ENCODE data around the gene INPP5A. TPM values are rescaled to one million over a fixed set of nuclear protein-coding genes. Genes with fewer than 3 reads are reported as not detected.

The INPP5A gene
- total and polyA plus RNA-seq, 9 of the 15 experiments (the other 6 are each of a cell fraction or from before 2014, with no cell fraction given) = 0.66 to 11.6 (median 7.7) TPM

GRCh38 chr10:132826524-132827422 lies 289.2 kb downstream of the INPP5A start (continued):
- TF ChIP-seq GMEB1 (CRISPR knock-in tag; IDR thresholded peaks at IDR 0.05) (no peak), CTCF (IDR thresholded peaks at IDR 0.05 in 2 of 3, conservative IDR thresholded peaks at IDR 0.05 in 1 of 3; ENCODE audit: insufficient read depth in 2 of 3, low read depth in 1 of 3, low read length in 3 of 3) (no peak), USF2 (CRISPR knock-in tag; IDR thresholded peaks at IDR 0.05) (no peak), SIN3A (IDR thresholded peaks at IDR 0.05; ENCODE audit: borderline replicate concordance in 2 of 2, control insufficient read depth in 1 of 2, low read depth in 2 of 2, low read length in 2 of 2) (no peak), EP300 (IDR thresholded peaks at IDR 0.05; ENCODE audit: low read length) (no peak), NCOA2 (IDR thresholded peaks at IDR 0.05; ENCODE audit: partially characterized antibody in 2 of 2) (no peak), SRSF3 (IDR thresholded peaks at IDR 0.05; ENCODE audit: insufficient read depth, low read length) (no peak)

Data from K562 (cell line).